H9 (cell line): ENCODE results near the gene ZBTB48. TPM values are rescaled to one million over a fixed set of nuclear protein-coding genes. Genes with fewer than 3 reads are reported as not detected.
A peak's percentile ranks its signal among the peaks of the same experiment; 100 is the strongest.

ENCODE experiments used
- DNase-seq: peaks from one replicate; pipeline ENCODE4 v3.0.0-alpha.2; 2017
- H2AFZ ChIP-seq: one replicate; pipeline ENCODE4 v1.6.1; 2013; ENCODE audit warnings: mild to moderate bottlenecking, low read length, control low read depth, moderate library complexity
- H2AK5ac ChIP-seq: 2 replicates; pipeline ENCODE4 v1.6.1; 2013; ENCODE audit warnings: low read length, control low read depth, mixed read lengths; ENCODE audit not compliant: insufficient read length
- H2BK120ac ChIP-seq: one replicate; pipeline ENCODE4 v1.6.1; 2013; ENCODE audit warnings: low read depth, mild to moderate bottlenecking, low read length, control low read depth, inconsistent platforms; ENCODE audit not compliant: poor library complexity, severe bottlenecking
- H2BK12ac ChIP-seq: 2 replicates; pipeline ENCODE4 v1.6.1; 2013; ENCODE audit warnings: low read length, control low read depth, mixed read lengths, low read depth; ENCODE audit not compliant: insufficient read length
- H2BK15ac ChIP-seq: 2 replicates; pipeline ENCODE4 v1.6.1; 2013; ENCODE audit warnings: low read depth, low read length, control low read depth
- H2BK20ac ChIP-seq: one replicate; pipeline ENCODE4 v1.6.1; 2013; ENCODE audit warnings: low read depth, mild to moderate bottlenecking, low read length, control low read depth, inconsistent platforms; ENCODE audit not compliant: poor library complexity, severe bottlenecking
- H2BK5ac ChIP-seq: 2 replicates; pipeline ENCODE4 v1.6.1; 2013; ENCODE audit warnings: low read length, control low read depth, mixed read lengths; ENCODE audit not compliant: insufficient read length
- H3K14ac ChIP-seq: 2 replicates; pipeline ENCODE4 v1.6.1; 2013; ENCODE audit warnings: low read length, control low read depth; ENCODE audit not compliant: insufficient read depth
- H3K18ac ChIP-seq: 2 replicates; pipeline ENCODE4 v1.6.1; 2013; ENCODE audit warnings: low read depth, mild to moderate bottlenecking, mixed read lengths, low read length, control low read depth; ENCODE audit not compliant: insufficient read length
- H3K23ac ChIP-seq: 2 replicates; pipeline ENCODE4 v1.6.1; 2013; ENCODE audit warnings: low read length, control low read depth, mixed read lengths, low read depth; ENCODE audit not compliant: insufficient read length
- H3K23me2 ChIP-seq: 2 replicates; pipeline ENCODE4 v1.6.1; 2013; ENCODE audit warnings: low read depth, mild to moderate bottlenecking, mixed read lengths, low read length, control low read depth; ENCODE audit not compliant: insufficient read length, poor library complexity, severe bottlenecking
- H3K27ac ChIP-seq: 2 replicates; pipeline ENCODE4 v1.5.1; 2013; ENCODE audit warnings: low read length, control low read depth, mixed read lengths, low read depth; ENCODE audit not compliant: insufficient read length
- H3K27me3 ChIP-seq: 2 replicates; pipeline ENCODE4 v1.6.1; 2013; ENCODE audit warnings: low read length, control low read depth, inconsistent platforms; ENCODE audit not compliant: insufficient read depth
- H3K4ac ChIP-seq: 2 replicates; pipeline ENCODE4 v1.6.1; 2013; ENCODE audit warnings: low read depth, mild to moderate bottlenecking, control low read depth, inconsistent platforms, low read length, moderate library complexity
- H3K4me1 ChIP-seq: 2 replicates; pipeline ENCODE4 v1.6.1; 2013; ENCODE audit warnings: low read length, control low read depth, inconsistent platforms; ENCODE audit not compliant: insufficient read depth
- H3K4me2 ChIP-seq: 2 replicates; pipeline ENCODE4 v1.6.1; 2013; ENCODE audit warnings: low read length, control low read depth, mixed read lengths; ENCODE audit not compliant: insufficient read length, insufficient read depth
- H3K56ac ChIP-seq: 2 replicates; pipeline ENCODE4 v1.6.1; 2013; ENCODE audit warnings: low read depth, mild to moderate bottlenecking, mixed read lengths, low read length, control low read depth; ENCODE audit not compliant: insufficient read length
- H3K79me1 ChIP-seq: 2 replicates; pipeline ENCODE4 v1.6.1; 2013; ENCODE audit warnings: low read depth, mild to moderate bottlenecking, moderate library complexity, low read length, control low read depth, inconsistent platforms; ENCODE audit not compliant: insufficient read depth, poor library complexity, severe bottlenecking
- H3K79me2 ChIP-seq: 2 replicates; pipeline ENCODE4 v1.6.1; 2013; ENCODE audit warnings: low read length, control low read depth, inconsistent platforms; ENCODE audit not compliant: insufficient read depth
- H3K9ac ChIP-seq: 2 replicates; pipeline ENCODE4 v1.6.1; 2013; ENCODE audit warnings: low read length, control low read depth, mixed read lengths; ENCODE audit not compliant: insufficient read length; ENCODE audit errors: extremely low read depth
- H3K9me3 ChIP-seq: one replicate; pipeline ENCODE4 v1.6.1; 2013; ENCODE audit warnings: low read depth, low read length, inconsistent platforms; ENCODE audit not compliant: control insufficient read depth
- H3T11ph ChIP-seq: one replicate; pipeline ENCODE4 v1.6.1; 2013; ENCODE audit warnings: mild to moderate bottlenecking, low read length, control low read depth, inconsistent platforms
- H4K20me1 ChIP-seq: one replicate; pipeline ENCODE4 v1.6.1; 2013; ENCODE audit not compliant: control insufficient read depth, insufficient read length, insufficient read depth
- H4K5ac ChIP-seq: 2 replicates; pipeline ENCODE4 v1.6.1; 2013; ENCODE audit warnings: low read depth, mild to moderate bottlenecking, mixed read lengths, low read length, control low read depth; ENCODE audit not compliant: insufficient read length
- H4K8ac ChIP-seq: replicated peaks from 2 replicates; pipeline ENCODE4 v1.6.1; 2013; ENCODE audit warnings: low read length, control low read depth, mixed read lengths, low read depth; ENCODE audit not compliant: insufficient read length
- H4K91ac ChIP-seq: 2 replicates; pipeline ENCODE4 v1.6.1; 2013; ENCODE audit warnings: low read depth, mild to moderate bottlenecking, moderate library complexity, mixed read lengths, low read length, control low read depth; ENCODE audit not compliant: insufficient read length
- H3K27ac Mint-ChIP-seq, 3 experiments: 2 replicates in 2 of 3; 3 replicates in 1 of 3; pipeline ENCODE4 v1.8.0; 2020 to 2021; ENCODE audit warnings: mixed read lengths in 3 of 3, mild to moderate bottlenecking in 1 of 3, moderate library complexity in 1 of 3
- H3K27me3 Mint-ChIP-seq: 2 replicates; pipeline ENCODE4 v1.8.0; 2021; ENCODE audit warnings: low read depth, mild to moderate bottlenecking, moderate library complexity, mixed read lengths
- H3K36me3 Mint-ChIP-seq, 3 experiments: 2 replicates in 2 of 3; 3 replicates in 1 of 3; pipeline ENCODE4 v1.8.0; 2020 to 2021; ENCODE audit warnings: low read depth in 3 of 3, mixed read lengths in 3 of 3; ENCODE audit not compliant: insufficient read depth in 1 of 3
- H3K4me1 Mint-ChIP-seq, 2 experiments: 2 replicates each; pipeline ENCODE4 v1.8.0; 2020; ENCODE audit warnings: mixed read lengths in 2 of 2
- H3K4me3 Mint-ChIP-seq, 2 experiments: 2 replicates in 1 of 2; 3 replicates in 1 of 2; pipeline ENCODE4 v1.8.0; 2020 to 2021; ENCODE audit warnings: mild to moderate bottlenecking in 2 of 2, mixed read lengths in 2 of 2, moderate library complexity in 1 of 2
- H3K9me3 Mint-ChIP-seq, 2 experiments: 2 replicates in 1 of 2; 3 replicates in 1 of 2; pipeline ENCODE4 v1.8.0; 2020; ENCODE audit warnings: mild to moderate bottlenecking in 2 of 2, mixed read lengths in 2 of 2, moderate library complexity in 1 of 2
- WGBS: extraction: QIAGEN DNeasy Blood & Tissue Kit; methylation state at CpG from one replicate; pipeline ENCODE4 v1.1.7; 2013; ENCODE audit warnings: missing lambda C conversion rate, low lambda C conversion rate, mixed read lengths; ENCODE audit not compliant: insufficient read length; ENCODE audit errors: extremely low coverage; 5-methylcytosine and 5-hydroxymethylcytosine counted together
- total RNA-seq: library from RNA; stranded (reverse); gene quantifications from 2 replicates; pipeline ENCODE4 v1.2.1, GENCODE V29; 2021
- TF ChIP-seq, protein P1 (sequence below): fragments of 200-600 bp; sonication (generic); conservative IDR thresholded peaks from 3 replicates; pipeline ENCODE4 v1.8.0; 2021; ENCODE audit warnings: antibody characterized with exemption, mild to moderate bottlenecking

Gene ZBTB48
- total RNA-seq, 1 experiment from 2014 or later, result 33.2 TPM

DNA sequence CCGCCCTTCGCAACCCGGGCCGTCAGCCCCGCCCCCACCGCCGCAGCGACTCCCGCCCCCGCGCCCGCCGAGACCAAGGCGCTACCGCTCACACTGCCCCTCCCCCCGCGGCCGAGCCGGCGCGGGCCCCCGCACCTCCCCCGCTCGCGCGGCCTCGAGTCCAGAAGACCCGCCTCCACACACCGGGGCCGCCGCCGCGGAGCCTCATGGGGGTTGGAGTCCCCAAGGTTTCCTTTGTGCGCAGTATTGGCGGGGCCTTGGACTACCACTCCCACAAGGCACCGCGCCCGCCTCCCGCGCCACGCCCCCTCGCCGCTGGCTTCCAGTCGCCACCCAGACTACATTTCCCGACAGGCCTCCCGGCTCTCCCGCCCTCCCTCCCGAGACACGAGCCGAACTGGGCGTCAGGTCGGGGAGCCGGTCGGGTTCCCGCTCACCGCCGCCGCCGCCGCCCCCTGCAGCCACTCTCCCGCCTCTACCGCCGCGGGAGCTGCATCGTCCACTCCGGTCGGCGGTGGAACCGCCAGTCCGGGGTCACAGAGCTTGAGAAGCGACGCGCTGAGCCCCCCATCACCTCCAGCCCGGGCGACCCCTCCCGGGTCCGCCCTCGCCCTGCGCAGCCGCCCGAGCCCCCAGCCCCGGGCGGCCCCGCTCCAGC lies 33.7 kb downstream of the ZBTB48 start, which contains the start of gene PHF13:
Gene PHF13 (plus strand): TSS at position 371 of the 658 bp plus-strand sequence. CDS start 336 bp downstream, outside the sequence.
- DNase-seq, result peak; percentile 99
- Histone ChIP-seq H3K79me2 (peaks cover 15% of the 10 kb centered on the region; the same call in 1 of the 2 replicates), H3K4me1 (no peaks in the 10 kb centered on the region), H3K27me3 (no peaks in the 10 kb centered on the region), H2BK15ac (no peak within 1 kb of the TSS), H3K27ac (no peak within 1 kb of the TSS), H3K14ac (peak within 1 kb of the TSS; percentile 86; the same call in 1 of the 2 replicates), H4K8ac (no peak within 1 kb of the TSS), H3K9me3 (no peaks in the 10 kb centered on the region), H2BK120ac (no peak within 1 kb of the TSS), H4K20me1 (no peaks in the 10 kb centered on the region), H2BK5ac (no peak within 1 kb of the TSS), H3K23ac (no peak within 1 kb of the TSS), H2AK5ac (no peak within 1 kb of the TSS), H2BK20ac (no peak within 1 kb of the TSS), H2AFZ (peak within 1 kb of the TSS; percentile 2), H3T11ph (no peak within 1 kb of the TSS), H3K18ac (peak within 1 kb of the TSS; percentile 63), H4K5ac (no peak within 1 kb of the TSS), H3K4ac (no peak within 1 kb of the TSS; the same call in 1 of the 2 replicates), H3K56ac (no peak within 1 kb of the TSS), H4K91ac (no peak within 1 kb of the TSS), H2BK12ac (no peak within 1 kb of the TSS), H3K23me2 (peaks cover 17% of the 10 kb centered on the region), H3K79me1 (peaks cover 6% of the 10 kb centered on the region), H3K9ac (peak within 1 kb of the TSS; percentile 74), H3K4me2 (peak within 1 kb of the TSS; percentile 76)
- Mint-ChIP-seq H3K9me3 (no peaks in the 10 kb centered on the region), H3K4me1 (peaks cover 13 to 15% of the 10 kb centered on the region in 2 experiments), H3K27ac (peak within 1 kb of the TSS in 2 of 3 experiments; percentile 32 to 89; a peak in 3 of 7 replicates), H3K4me3 (peak within 1 kb of the TSS; percentile 81 to 89), H3K36me3 (peaks cover 4 to 25% (median 15%) of the 10 kb centered on the region in 3 experiments; a peak in 6 of 7 replicates), H3K27me3 (peaks cover 14% of the 10 kb centered on the region)
- no CpG with 5 or more reads among the region's 84 CpGs for WGBS
- TF ChIP-seq, protein P1, sequence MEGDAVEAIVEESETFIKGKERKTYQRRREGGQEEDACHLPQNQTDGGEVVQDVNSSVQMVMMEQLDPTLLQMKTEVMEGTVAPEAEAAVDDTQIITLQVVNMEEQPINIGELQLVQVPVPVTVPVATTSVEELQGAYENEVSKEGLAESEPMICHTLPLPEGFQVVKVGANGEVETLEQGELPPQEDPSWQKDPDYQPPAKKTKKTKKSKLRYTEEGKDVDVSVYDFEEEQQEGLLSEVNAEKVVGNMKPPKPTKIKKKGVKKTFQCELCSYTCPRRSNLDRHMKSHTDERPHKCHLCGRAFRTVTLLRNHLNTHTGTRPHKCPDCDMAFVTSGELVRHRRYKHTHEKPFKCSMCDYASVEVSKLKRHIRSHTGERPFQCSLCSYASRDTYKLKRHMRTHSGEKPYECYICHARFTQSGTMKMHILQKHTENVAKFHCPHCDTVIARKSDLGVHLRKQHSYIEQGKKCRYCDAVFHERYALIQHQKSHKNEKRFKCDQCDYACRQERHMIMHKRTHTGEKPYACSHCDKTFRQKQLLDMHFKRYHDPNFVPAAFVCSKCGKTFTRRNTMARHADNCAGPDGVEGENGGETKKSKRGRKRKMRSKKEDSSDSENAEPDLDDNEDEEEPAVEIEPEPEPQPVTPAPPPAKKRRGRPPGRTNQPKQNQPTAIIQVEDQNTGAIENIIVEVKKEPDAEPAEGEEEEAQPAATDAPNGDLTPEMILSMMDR, result no peak
